IMR-90 (cell line): ENCODE results near the gene TTC28. TPM values are rescaled to one million over a fixed set of nuclear protein-coding genes. Genes with fewer than 3 reads are reported as not detected.

Experiments used
- ATAC-seq: fragments of 200-7000 bp; cut with Tn5 transposase; 2 replicates; pipeline ENCODE4 v1.9.1; 2020; ENCODE audit warnings: low read depth, mild to moderate bottlenecking, moderate library complexity
- BruUV-seq: library from RNA; stranded (reverse); fragments of 400-500 nt; replicated peaks from 2 replicates; lab custom pipeline; 2021; lab: Mats Ljungman, UMichigan
- CTCF ChIA-PET: fragments of 300-600 bp; formaldehyde crosslinking; extraction: SDS; loops from one replicate; lab custom pipeline; 2021; ENCODE audit warnings: antibody characterized with exemption; lab: Yijun Ruan, JAX
- POLR2A ChIA-PET: fragments of 300-600 bp; sonication (Branson Sonifier 250); formaldehyde crosslinking; loops from one replicate; lab custom pipeline; 2022; ENCODE audit warnings: antibody characterized with exemption; ENCODE audit not compliant: unreplicated experiment; lab: Charles Lee
- DNase-seq: peaks from one replicate; pipeline ENCODE4 v3.0.0; 2013
- H2AFZ ChIP-seq: replicated peaks from 2 replicates; pipeline ENCODE3; 2013; ENCODE audit warnings: low read length, mild to moderate bottlenecking; ENCODE audit not compliant: poor library complexity
- H2AK5ac ChIP-seq: 2 replicates; pipeline ENCODE4 v1.6.1; 2013; ENCODE audit warnings: low read depth, low read length, inconsistent platforms
- H2AK9ac ChIP-seq: replicated peaks from 2 replicates; pipeline ENCODE3; 2013; ENCODE audit warnings: mild to moderate bottlenecking, low read depth, low read length, moderate library complexity; ENCODE audit not compliant: poor library complexity
- H2BK120ac ChIP-seq: 2 replicates; pipeline ENCODE4 v1.6.1; 2013; ENCODE audit warnings: low read depth, low read length, inconsistent platforms
- H2BK15ac ChIP-seq: 3 replicates; pipeline ENCODE4 v1.6.1; 2013; ENCODE audit warnings: low read depth, low read length, inconsistent platforms
- H2BK20ac ChIP-seq: 2 replicates; pipeline ENCODE4 v1.6.1; 2013; ENCODE audit warnings: low read depth, mild to moderate bottlenecking, inconsistent platforms, low read length, moderate library complexity
- H2BK5ac ChIP-seq: 2 replicates; pipeline ENCODE4 v1.6.1; 2013; ENCODE audit warnings: mild to moderate bottlenecking, low read depth, low read length, inconsistent platforms; ENCODE audit not compliant: poor library complexity, severe bottlenecking
- H3K14ac ChIP-seq: replicated peaks from 2 replicates; pipeline ENCODE4 v1.6.1; 2013; ENCODE audit warnings: low read depth, low read length, inconsistent platforms
- H3K18ac ChIP-seq: 2 replicates; pipeline ENCODE4 v1.6.1; 2013; ENCODE audit warnings: low read depth, low read length, control low read depth
- H3K23ac ChIP-seq: 2 replicates; pipeline ENCODE4 v1.6.1; 2013; ENCODE audit warnings: low read depth, low read length, inconsistent platforms
- H3K27ac ChIP-seq: 2 replicates; pipeline ENCODE4 v1.5.1; 2013; ENCODE audit warnings: mild to moderate bottlenecking, control low read depth, low read length; ENCODE audit not compliant: insufficient read depth
- H3K27me3 ChIP-seq: 2 replicates; pipeline ENCODE4 v1.6.1; 2013; ENCODE audit warnings: low read length; ENCODE audit not compliant: control insufficient read depth, insufficient read depth
- H3K36me3 ChIP-seq: 2 replicates; pipeline ENCODE4 v1.6.1; 2013; ENCODE audit warnings: low read length, mixed read lengths; ENCODE audit not compliant: control insufficient read depth, insufficient read depth
- H3K4ac ChIP-seq: 2 replicates; pipeline ENCODE4 v1.6.1; 2013; ENCODE audit warnings: low read depth, low read length, inconsistent platforms
- H3K4me1 ChIP-seq: 2 replicates; pipeline ENCODE4 v1.6.1; 2013; ENCODE audit warnings: low read length, mixed read lengths; ENCODE audit not compliant: control insufficient read depth, insufficient read depth
- H3K4me2 ChIP-seq: 2 replicates; pipeline ENCODE4 v1.6.1; 2013; ENCODE audit warnings: low read depth, mild to moderate bottlenecking, control low read depth, low read length, moderate library complexity
- H3K4me3 ChIP-seq: 2 replicates; pipeline ENCODE4 v1.5.1; 2013; ENCODE audit warnings: low read depth, mild to moderate bottlenecking, control low read depth, low read length, moderate library complexity; ENCODE audit not compliant: insufficient read depth
- H3K56ac ChIP-seq: 2 replicates; pipeline ENCODE4 v1.6.1; 2013; ENCODE audit warnings: low read length, inconsistent platforms; ENCODE audit not compliant: insufficient read depth; ENCODE audit errors: extremely low read depth
- H3K79me1 ChIP-seq, 2 experiments: 2 replicates each; pipeline ENCODE4 v1.6.1; 2013; ENCODE audit warnings: low read length in 2 of 2, inconsistent platforms in 1 of 2, low read depth in 1 of 2
- H3K9ac ChIP-seq: 2 replicates; pipeline ENCODE4 v1.6.1; 2013; ENCODE audit warnings: low read depth, low read length, control low read depth
- H3K9me1 ChIP-seq: 2 replicates; pipeline ENCODE4 v1.6.1; 2013; ENCODE audit warnings: low read length, inconsistent platforms; ENCODE audit not compliant: insufficient read depth
- H3K9me3 ChIP-seq: 2 replicates; pipeline ENCODE4 v1.6.1; 2013; ENCODE audit warnings: low read length; ENCODE audit not compliant: control insufficient read depth, insufficient read depth
- H4K20me1 ChIP-seq: 2 replicates; pipeline ENCODE4 v1.6.1; 2013; ENCODE audit warnings: low read length, inconsistent platforms; ENCODE audit not compliant: insufficient read depth
- H4K5ac ChIP-seq: 2 replicates; pipeline ENCODE4 v1.6.1; 2013; ENCODE audit warnings: mild to moderate bottlenecking, low read depth, low read length, control low read depth
- H4K8ac ChIP-seq, 2 experiments: 2 replicates each; pipeline ENCODE4 v1.6.1; 2013; ENCODE audit warnings: low read depth in 2 of 2, low read length in 2 of 2, control low read depth in 1 of 2, inconsistent platforms in 1 of 2
- H4K91ac ChIP-seq: 2 replicates; pipeline ENCODE4 v1.6.1; 2013; ENCODE audit warnings: low read depth, low read length, inconsistent platforms; ENCODE audit not compliant: insufficient read depth
- BHLHE40 ChIP-seq: fragments of 150-350 bp; IDR thresholded peaks from 2 replicates; pipeline ENCODE4 v1.6.1; 2016; ENCODE audit warnings: mild to moderate bottlenecking, low read depth, low read length
- CEBPB ChIP-seq: IDR thresholded peaks from 2 replicates; pipeline ENCODE4 v1.6.1; 2012; ENCODE audit warnings: low read depth, low read length, improper control_type of control experiment
- CTCF ChIP-seq: conservative IDR thresholded peaks from 2 replicates; pipeline ENCODE4 v1.5.1; 2012; ENCODE audit warnings: mild to moderate bottlenecking, low read depth, low read length, improper control_type of control experiment
- ELK1 ChIP-seq: fragments of 150-350 bp; IDR thresholded peaks from 2 replicates; pipeline ENCODE4 v1.6.1; 2016; ENCODE audit warnings: low read depth, mild to moderate bottlenecking, low read length, moderate library complexity, borderline replicate concordance
- MAZ ChIP-seq: IDR thresholded peaks from 2 replicates; pipeline ENCODE4 v1.6.1; 2012; ENCODE audit warnings: low read depth, mild to moderate bottlenecking, low read length, improper control_type of control experiment, moderate library complexity, borderline replicate concordance
- RAD21 ChIP-seq: IDR thresholded peaks from 2 replicates; pipeline ENCODE4 v1.6.1; 2012; ENCODE audit warnings: low read length, improper control_type of control experiment
- RCOR1 ChIP-seq: IDR thresholded peaks from 2 replicates; pipeline ENCODE4 v1.6.1; 2012; ENCODE audit warnings: mild to moderate bottlenecking, low read length, improper control_type of control experiment; ENCODE audit not compliant: insufficient replicate concordance
- RFX5 ChIP-seq: IDR thresholded peaks from 2 replicates; pipeline ENCODE4 v1.8.0; 2012; ENCODE audit warnings: low read depth, mild to moderate bottlenecking, low read length, moderate library complexity
- USF2 ChIP-seq: fragments of 150-350 bp; IDR thresholded peaks from 2 replicates; pipeline ENCODE4 v1.6.1; 2017; ENCODE audit warnings: mild to moderate bottlenecking, antibody characterized with exemption, low read length, low read depth
- WGBS, 2 experiments: methylation state at CpG; one replicate each; pipeline versions ENCODE4 v1.1.5 to v1.1.7; 2013; ENCODE audit warnings: missing lambda C conversion rate in 2 of 2; ENCODE audit not compliant: insufficient read length in 1 of 2; ENCODE audit errors: extremely low coverage in 2 of 2; 5-methylcytosine and 5-hydroxymethylcytosine counted together
- dilution Hi-C: fragments of 300-500 bp; cut with HindIII; formaldehyde crosslinking; loops from one replicate; pipeline ENCODE4 v1.14.3; 2018; ENCODE audit warnings: low sequenced_read_pairs; ENCODE audit not compliant: unreplicated experiment
- in situ Hi-C: fragments of 300-500 bp; cut with MboI; formaldehyde crosslinking; loops from 3 replicates; pipeline ENCODE4 v1.14.3; 2019; ENCODE audit warnings: low sequenced_read_pairs, inconsistent platforms, mixed read lengths
- intact Hi-C: fragments of 100-400 bp; cut with micrococcal nuclease; formaldehyde crosslinking; loops from 2 replicates; pipeline ENCODE4 v1.10.0; 2022
- polyA plus RNA-seq, 3 experiments: library from polyadenylated mRNA; depleted of rRNA; stranded (reverse); fragments of >200 nt; gene quantifications; 2 replicates each; pipeline ENCODE4 v1.2.3, GENCODE V29; 2012; ENCODE audit warnings: low replicate concordance in 1 of 3
- total RNA-seq: library from RNA; depleted of rRNA; stranded (reverse); fragments of >200 nt; gene quantifications from 2 replicates; pipeline ENCODE4 v1.2.3, GENCODE V29; 2012

The TTC28 gene
- total and polyA plus RNA-seq, 2 of the 4 experiments (the other 2 are of a cell fraction): 5.6 to 13.3 TPM

- TF ChIP-seq CTCF (no peak), RAD21 (peak; percentile 26; the same call in 1 of the 2 replicates)
These were observed 563.4 kb downstream of the TTC28 start (continued) for GRCh38 chr22:28116219-28116673.

GRCh38 chr22:28115426-28115825, 564.2 kb downstream of the TTC28 start:
- dilution Hi-C loops (no loop called here), in situ Hi-C loops (no loop called here), intact Hi-C loops (loop anchor here (10.0 kb wide), 1 partner anchor 479 kb away; no protein-coding TSS in a partner anchor)
- no peak for ATAC-seq
- no TSS peak for BruUV-seq
- Histone ChIP-seq H3K4me2 (no peak overlapping the region), H3K4me3 (no peak overlapping the region), H3K36me3 (no peaks in the 10 kb centered on the region), H2AK9ac (no peak overlapping the region), H2BK120ac (peak overlapping the region; percentile 12; the same call in 1 of the 2 replicates), H3K9me1 (peaks cover 22% of the 10 kb centered on the region), H3K4me1 (peaks cover 23% of the 10 kb centered on the region), H2AFZ (no peak overlapping the region), H4K20me1 (peaks cover 3% of the 10 kb centered on the region; the same call in 1 of the 2 replicates), H3K9ac (no peak overlapping the region), H2BK5ac (peak overlapping the region; percentile 77), H3K23ac (no peak overlapping the region), H3K18ac (peak overlapping the region; percentile 67; the same call in 1 of the 2 replicates), H4K91ac (peak overlapping the region; percentile 56; the same call in 1 of the 2 replicates), H2AK5ac (peak overlapping the region; percentile 29), H3K4ac (peak overlapping the region; percentile 28; the same call in 1 of the 2 replicates), H2BK15ac (0 out of 3 replicates have a peak overlapping the region, but pooled peaks have one; percentile 70), H3K14ac (peak overlapping the region; percentile 27), H4K5ac (peak overlapping the region; percentile 35; the same call in 1 of the 2 replicates), H4K8ac (0 out of 4 replicates have a peak overlapping the region, but pooled peaks of 1 of the 2 experiments have one; percentile 12), H2BK20ac (peak overlapping the region; percentile 57), H3K27me3 (no peaks in the 10 kb centered on the region), H3K27ac (no peak overlapping the region), H3K9me3 (no peaks in the 10 kb centered on the region), H3K79me1 (peaks cover 0 to 6% of the 10 kb centered on the region in 2 experiments; a peak in 2 of 4 replicates), H3K56ac (no peak overlapping the region)
- POLR2A ChIA-PET: no interaction called here
- no peak for DNase-seq
- CTCF ChIA-PET: interaction anchor here (1.0 kb wide), 1 partner anchor 20 kb away, joined by 3 read pairs; no protein-coding TSS in a partner anchor
- no CpG with 5 or more reads among the region's 4 CpGs for WGBS, 2 experiments
- TF ChIP-seq ELK1 (no peak), RFX5 (no peak), RAD21 (no peak), MAZ (no peak), BHLHE40 (no peak), USF2 (no peak), RCOR1 (no peak), CEBPB (peak; percentile 65)
